Fibroblast of lung (primary cell): Measurements from ENCODE around the gene DHDH. TPM values are rescaled to one million over a fixed set of nuclear protein-coding genes. Genes with fewer than 3 reads are reported as not detected.

Experiments used
- DNase-seq, 2 donors: peaks; one replicate each; pipeline versions ENCODE4 v3.0.0 to v3.0.0-alpha.2; 2010; ENCODE audit warnings: low read depth in 2 of 2
- H2AFZ ChIP-seq: 2 replicates; pipeline ENCODE4 v1.5.1; 2012; ENCODE audit warnings: low read length, control low read depth, inconsistent platforms
- H3K27ac ChIP-seq: 2 replicates; pipeline ENCODE4 v1.5.1; 2011; ENCODE audit warnings: low read length, control low read depth; ENCODE audit not compliant: insufficient read depth
- H3K27me3 ChIP-seq: 2 replicates; pipeline ENCODE4 v1.5.1; 2011; ENCODE audit warnings: mild to moderate bottlenecking, low read length; ENCODE audit not compliant: control insufficient read depth, insufficient read depth
- H3K36me3 ChIP-seq: 2 replicates; pipeline ENCODE4 v1.5.1; 2011; ENCODE audit warnings: low read length; ENCODE audit not compliant: control insufficient read depth, insufficient read depth
- H3K4me1 ChIP-seq: 2 replicates; pipeline ENCODE4 v1.5.1; 2011; ENCODE audit warnings: low read length; ENCODE audit not compliant: control insufficient read depth, insufficient read depth; ENCODE audit errors: extremely low read depth
- H3K4me2 ChIP-seq: 2 replicates; pipeline ENCODE4 v1.5.1; 2011; ENCODE audit warnings: low read length, control low read depth; ENCODE audit not compliant: insufficient read depth; ENCODE audit errors: extremely low read depth
- H3K4me3 ChIP-seq, 4 experiments: fragments of 200-600 bp in 1 of 4; sonication (generic) in 1 of 4; replicated peaks in 1 of 4; 2 replicates each; pipeline ENCODE4 v1.5.1; 2011 to 2016; ENCODE audit warnings: low read length in 4 of 4, low read depth in 3 of 4, mild to moderate bottlenecking in 3 of 4, control low read depth in 2 of 4, inconsistent platforms in 1 of 4, mixed read lengths in 1 of 4; ENCODE audit not compliant: insufficient read depth in 1 of 4; ENCODE audit errors: control extremely low read depth in 1 of 4
- H3K79me2 ChIP-seq: 2 replicates; pipeline ENCODE4 v1.5.1; 2012; ENCODE audit warnings: mild to moderate bottlenecking, low read length, inconsistent platforms; ENCODE audit not compliant: control insufficient read depth, insufficient read depth
- H3K9ac ChIP-seq: 2 replicates; pipeline ENCODE4 v1.5.1; 2011; ENCODE audit warnings: mild to moderate bottlenecking, low read length, control low read depth; ENCODE audit not compliant: insufficient read depth
- H3K9me3 ChIP-seq: 2 replicates; pipeline ENCODE4 v1.5.1; 2012; ENCODE audit warnings: low read depth, low read length; ENCODE audit not compliant: control insufficient read depth, insufficient read depth
- H4K20me1 ChIP-seq: 2 replicates; pipeline ENCODE4 v1.5.1; 2011; ENCODE audit warnings: low read length; ENCODE audit not compliant: control insufficient read depth, insufficient read depth; ENCODE audit errors: extremely low read depth
- EZH2 ChIP-seq: IDR thresholded peaks from 2 replicates; pipeline ENCODE4 v1.5.1; 2012; ENCODE audit warnings: low read length, control low read depth, mild to moderate bottlenecking; ENCODE audit errors: missing control alignments
- polyA plus RNA-seq, 2 donors: library from polyadenylated mRNA; depleted of rRNA in 1 of 2; stranded (reverse) in 1 of 2; unstranded in 1 of 2; fragments of >200 nt; gene quantifications; 2 replicates each; pipeline ENCODE4 v1.2.1, GENCODE V29; 2011 to 2012; ENCODE audit warnings: missing spikeins in 1 of 2
- total RNA-seq: library from RNA; depleted of rRNA; stranded (reverse); fragments of >200 nt; gene quantifications from 2 replicates; pipeline ENCODE4 v1.2.1, GENCODE V29; 2014
- TF ChIP-seq, protein P1 (sequence below), 2 donors: IDR thresholded peaks in 1 of 2; conservative IDR thresholded peaks in 1 of 2; 1 replicate in 1 of 2; 2 replicates in 1 of 2; pipeline ENCODE4 v1.5.1; 2011 to 2012; ENCODE audit warnings: low read length in 2 of 2, control low read depth in 1 of 2, inconsistent platforms in 1 of 2, low read depth in 1 of 2, mild to moderate bottlenecking in 1 of 2

DHDH gene
- total and polyA plus RNA-seq, 2 donors (not counting 1 experiment from before 2014, with no cell fraction given) = 0.08 to 0.17 TPM

DNA sequence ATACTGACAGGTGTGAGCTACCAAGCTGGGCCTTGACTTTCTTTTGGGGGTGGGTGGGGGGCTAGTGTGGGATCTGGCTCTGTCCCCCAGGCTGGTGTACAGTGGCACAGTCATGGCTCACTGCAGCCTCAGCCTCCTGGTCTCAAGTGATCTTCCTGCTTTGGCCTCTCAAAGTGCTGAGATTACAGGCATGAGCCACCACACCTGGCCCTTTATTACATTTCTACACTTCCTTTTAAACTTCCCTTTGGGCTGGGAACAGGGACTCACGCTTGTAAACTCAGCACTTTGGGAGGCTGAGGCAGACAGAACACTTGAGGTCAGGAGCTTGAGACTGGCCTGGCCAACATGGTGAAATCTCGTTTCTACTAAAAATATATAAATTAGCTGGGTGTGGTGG is 43.6 kb downstream of the DHDH start:
- no peak overlapping the region for H3K27ac ChIP-seq
- H3K9ac ChIP-seq = no peak overlapping the region
- no peaks in the 10 kb centered on the region for H4K20me1 ChIP-seq
- DNase-seq = no peak
- no peaks in the 10 kb centered on the region for H3K79me2 ChIP-seq
- H2AFZ ChIP-seq = no peak overlapping the region
- H3K27me3 ChIP-seq = no peaks in the 10 kb centered on the region
- peaks cover 21% of the 10 kb centered on the region for H3K36me3 ChIP-seq
- TF ChIP-seq, protein P1, sequence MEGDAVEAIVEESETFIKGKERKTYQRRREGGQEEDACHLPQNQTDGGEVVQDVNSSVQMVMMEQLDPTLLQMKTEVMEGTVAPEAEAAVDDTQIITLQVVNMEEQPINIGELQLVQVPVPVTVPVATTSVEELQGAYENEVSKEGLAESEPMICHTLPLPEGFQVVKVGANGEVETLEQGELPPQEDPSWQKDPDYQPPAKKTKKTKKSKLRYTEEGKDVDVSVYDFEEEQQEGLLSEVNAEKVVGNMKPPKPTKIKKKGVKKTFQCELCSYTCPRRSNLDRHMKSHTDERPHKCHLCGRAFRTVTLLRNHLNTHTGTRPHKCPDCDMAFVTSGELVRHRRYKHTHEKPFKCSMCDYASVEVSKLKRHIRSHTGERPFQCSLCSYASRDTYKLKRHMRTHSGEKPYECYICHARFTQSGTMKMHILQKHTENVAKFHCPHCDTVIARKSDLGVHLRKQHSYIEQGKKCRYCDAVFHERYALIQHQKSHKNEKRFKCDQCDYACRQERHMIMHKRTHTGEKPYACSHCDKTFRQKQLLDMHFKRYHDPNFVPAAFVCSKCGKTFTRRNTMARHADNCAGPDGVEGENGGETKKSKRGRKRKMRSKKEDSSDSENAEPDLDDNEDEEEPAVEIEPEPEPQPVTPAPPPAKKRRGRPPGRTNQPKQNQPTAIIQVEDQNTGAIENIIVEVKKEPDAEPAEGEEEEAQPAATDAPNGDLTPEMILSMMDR (conservative IDR thresholded peaks at IDR 0.05 in 1 of 2, IDR thresholded peaks at IDR 0.05 in 1 of 2; ENCODE audit: low read depth in 1 of 2, low read length in 2 of 2) = no peak
- TF ChIP-seq EZH2 = no peak
- H3K4me2 ChIP-seq = no peak overlapping the region
- no peak overlapping the region for H3K4me3 ChIP-seq
- H3K9me3 ChIP-seq = no peaks in the 10 kb centered on the region
- peaks cover 13% of the 10 kb centered on the region for H3K4me1 ChIP-seq

DNA sequence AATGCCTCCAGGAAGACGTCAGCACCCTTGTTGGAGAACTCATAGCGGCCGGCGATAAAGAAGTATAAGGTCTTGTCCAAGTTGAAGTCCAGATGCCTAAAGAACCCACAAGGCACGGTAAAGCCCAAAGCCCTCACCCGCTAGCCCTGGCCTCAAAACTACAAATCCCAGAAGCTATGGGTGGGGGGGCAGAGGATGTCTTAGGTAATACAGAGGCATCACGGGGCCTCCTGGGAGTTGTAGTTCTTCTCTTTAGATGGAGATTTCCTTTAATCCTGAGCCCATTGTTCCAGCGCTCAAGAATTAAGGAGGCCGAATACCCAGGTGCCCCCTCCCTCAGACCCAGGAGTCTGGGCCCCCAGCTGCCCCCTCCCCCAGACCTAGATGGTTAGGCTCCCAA is 48.8 kb downstream of the DHDH start:
- Histone ChIP-seq H3K9me3 (no peaks in the 10 kb centered on the region), H3K27me3 (no peaks in the 10 kb centered on the region), H3K4me1 (peaks cover 13% of the 10 kb centered on the region), H3K4me3 (no peak overlapping the region), H2AFZ (no peak overlapping the region), H3K36me3 (peaks cover 21% of the 10 kb centered on the region), H3K4me2 (no peak overlapping the region), H3K27ac (no peak overlapping the region), H4K20me1 (no peaks in the 10 kb centered on the region), H3K9ac (no peak overlapping the region), H3K79me2 (no peaks in the 10 kb centered on the region)
- DNase-seq = no peak
- TF ChIP-seq, protein P1 (conservative IDR thresholded peaks at IDR 0.05 in 1 of 2, IDR thresholded peaks at IDR 0.05 in 1 of 2; ENCODE audit: low read depth in 1 of 2, low read length in 2 of 2) = no peak
- TF ChIP-seq EZH2 = no peak

DNA sequence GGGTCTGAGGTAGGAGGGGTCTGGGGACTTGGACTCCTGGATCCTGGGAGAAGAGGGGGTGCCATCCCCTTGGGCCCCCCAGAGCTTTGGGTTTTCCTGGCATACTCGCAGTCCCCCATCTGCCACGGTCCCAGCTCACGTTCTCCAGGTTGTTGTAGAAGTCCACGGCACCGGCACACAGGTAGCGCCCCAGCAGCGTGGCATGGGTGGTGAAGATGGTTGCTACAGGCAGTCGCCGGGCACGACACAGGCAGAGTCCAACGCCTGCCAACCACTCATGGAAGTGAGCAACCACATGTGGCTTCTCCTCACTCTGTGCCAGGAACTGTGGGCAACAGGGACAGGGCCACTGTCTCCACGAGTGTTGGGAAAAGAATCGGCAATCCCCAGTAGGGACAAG is 52.2 kb downstream of the DHDH start:
- Histone ChIP-seq H3K27me3 (no peaks in the 10 kb centered on the region), H3K9ac (no peak overlapping the region), H3K79me2 (peaks cover 7% of the 10 kb centered on the region), H3K4me2 (no peak overlapping the region), H3K9me3 (no peaks in the 10 kb centered on the region), H4K20me1 (no peaks in the 10 kb centered on the region), H3K27ac (no peak overlapping the region), H2AFZ (no peak overlapping the region), H3K36me3 (peaks cover 24% of the 10 kb centered on the region), H3K4me1 (peaks cover 6% of the 10 kb centered on the region), H3K4me3 (no peak overlapping the region)
- DNase-seq = no peak
- TF ChIP-seq, protein P1 (conservative IDR thresholded peaks at IDR 0.05 in 1 of 2, IDR thresholded peaks at IDR 0.05 in 1 of 2; ENCODE audit: low read depth in 1 of 2, low read length in 2 of 2) = no peak
- no peak for TF ChIP-seq EZH2
